OCI-LY1 (cell line): ENCODE measurements around the gene LAT.
"Not testable (repeated sequence)": the region's sequence is repeated elsewhere in the genome, so short reads cannot be mapped to it uniquely, and the experiment has no call there.

Experiments
- H2AFZ ChIP-seq: fragments of 200-600 bp; sonication (generic), shearing (Covaris generic); 2 replicates; pipeline ENCODE4 v1.6.0; 2014; ENCODE audit warnings: antibody characterized with exemption, mild to moderate bottlenecking, low read length
- H3F3A ChIP-seq: fragments of 200-600 bp; sonication (generic), shearing (Covaris generic); 2 replicates; pipeline ENCODE4 v1.6.0; 2014; ENCODE audit warnings: mild to moderate bottlenecking, antibody characterized with exemption, low read length, moderate library complexity; ENCODE audit not compliant: insufficient read depth
- H3K27ac ChIP-seq: fragments of 200-600 bp; sonication (generic); 2 replicates; pipeline ENCODE4 v1.5.1; 2014; ENCODE audit warnings: low read length, mixed run types, mild to moderate bottlenecking, low read depth; ENCODE audit not compliant: poor library complexity, severe bottlenecking
- H3K27me3 ChIP-seq: fragments of 200-600 bp; sonication (generic); 2 replicates; pipeline ENCODE4 v1.6.0; 2014; ENCODE audit warnings: antibody characterized with exemption, mild to moderate bottlenecking, low read length, moderate library complexity; ENCODE audit not compliant: insufficient read depth
- H3K36me3 ChIP-seq: fragments of 200-600 bp; sonication (generic); 2 replicates; pipeline ENCODE4 v1.6.1; 2014; ENCODE audit warnings: mild to moderate bottlenecking, antibody characterized with exemption, low read length, moderate library complexity, mixed read lengths; ENCODE audit not compliant: insufficient read depth
- H3K4me1 ChIP-seq: fragments of 200-600 bp; sonication (generic); 2 replicates; pipeline ENCODE4 v1.5.1; 2014; ENCODE audit warnings: mild to moderate bottlenecking, low read length, moderate library complexity; ENCODE audit not compliant: insufficient read depth, severe bottlenecking
- H3K4me2 ChIP-seq: fragments of 200-600 bp; sonication (generic), shearing (Covaris generic); 2 replicates; pipeline ENCODE4 v1.6.1; 2014; ENCODE audit warnings: low read length
- H3K4me3 ChIP-seq: fragments of 200-600 bp; sonication (generic); 2 replicates; pipeline ENCODE4 v1.5.1; 2014; ENCODE audit warnings: low read length, low read depth, mild to moderate bottlenecking, mixed read lengths; ENCODE audit not compliant: poor library complexity, severe bottlenecking
- H3K79me2 ChIP-seq: fragments of 200-600 bp; shearing (Covaris generic); 2 replicates; pipeline ENCODE4 v1.6.1; 2016; ENCODE audit warnings: mixed run types, low read length, mixed read lengths; ENCODE audit not compliant: insufficient read depth
- H3K9ac ChIP-seq: fragments of 200-600 bp; sonication (generic), shearing (Covaris generic); 2 replicates; pipeline ENCODE4 v1.6.1; 2014; ENCODE audit warnings: mild to moderate bottlenecking, low read length, mixed read lengths
- H3K9me2 ChIP-seq: fragments of 200-600 bp; sonication (generic), shearing (Covaris generic); 2 replicates; pipeline ENCODE4 v1.6.1; 2014; ENCODE audit warnings: low read depth, mild to moderate bottlenecking, low read length, mixed read lengths
- H3K9me3 ChIP-seq: fragments of 200-600 bp; shearing (Covaris generic); 2 replicates; pipeline ENCODE4 v1.6.1; 2014; ENCODE audit warnings: low read length, mixed read lengths
- H4K20me1 ChIP-seq: fragments of 200-600 bp; sonication (generic), shearing (Covaris generic); 2 replicates; pipeline ENCODE4 v1.6.0; 2016; ENCODE audit warnings: mild to moderate bottlenecking, low read length; ENCODE audit not compliant: insufficient read depth
- EZH2 ChIP-seq: fragments of 200-600 bp; sonication (generic), shearing (Covaris generic); IDR thresholded peaks from 2 replicates; pipeline ENCODE4 v1.8.0; 2017; ENCODE audit warnings: borderline replicate concordance, mixed run types, mild to moderate bottlenecking, antibody characterized with exemption, low read length, moderate library complexity, mixed read lengths
- TF ChIP-seq, protein P1 (sequence below): fragments of 200-600 bp; sonication (generic), shearing (Covaris generic); IDR thresholded peaks from 2 replicates; pipeline ENCODE4 v1.5.1; 2017; ENCODE audit warnings: mild to moderate bottlenecking, antibody characterized with exemption, low read length, moderate library complexity, mixed read lengths

The LAT gene

DNA sequence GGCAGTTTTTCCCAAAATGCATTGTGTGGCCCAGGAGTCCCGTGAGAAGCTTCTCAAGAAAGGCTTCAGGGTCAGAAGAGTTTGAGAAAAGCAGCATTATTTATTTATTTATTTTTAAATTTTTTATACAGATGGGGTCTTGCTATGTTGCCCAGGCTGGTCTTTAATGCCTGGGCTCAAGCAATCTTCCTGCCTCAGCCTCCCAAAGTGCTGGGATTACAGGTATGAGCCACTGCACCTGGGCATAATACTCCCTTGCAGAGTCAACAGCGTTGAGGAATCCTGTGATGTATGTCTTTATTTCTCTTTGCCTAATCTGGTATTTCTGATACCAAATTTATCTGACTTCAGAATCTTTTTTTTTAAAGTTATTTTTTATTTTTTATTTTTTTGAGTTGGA is 15.2 kb downstream of the LAT start:
- no peak overlapping the region for H3K4me2 ChIP-seq

DNA sequence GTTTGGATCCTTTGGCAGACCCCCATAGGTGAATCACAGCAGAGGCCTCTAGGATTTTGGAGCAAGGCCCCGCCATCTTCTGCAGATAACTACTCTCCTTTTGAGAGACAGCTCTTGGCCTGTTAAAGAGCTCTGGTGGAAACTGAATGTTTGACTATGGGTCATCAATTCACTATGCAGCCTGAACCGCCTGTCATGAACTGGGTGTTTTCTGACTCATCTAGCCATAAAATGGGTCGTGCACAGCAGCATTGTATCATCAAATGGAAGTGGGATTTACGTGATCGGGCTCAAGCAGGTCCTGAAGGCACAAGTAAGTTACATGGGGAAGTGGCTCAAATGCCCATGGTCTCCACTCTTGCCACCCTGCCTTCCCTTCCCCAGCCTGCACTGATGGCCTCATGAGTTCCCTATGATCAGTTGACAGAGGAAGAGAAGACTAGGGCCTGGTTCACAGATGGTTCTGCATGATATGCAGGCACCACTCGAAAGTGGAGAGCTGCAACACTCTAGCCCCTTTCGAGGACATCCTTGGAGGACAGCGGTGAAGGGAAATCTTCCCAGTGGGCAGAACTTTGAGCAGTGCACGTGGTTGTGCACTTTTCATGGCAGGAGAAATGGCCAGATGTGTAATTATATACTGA is 19.8 kb downstream of the LAT start:
- not testable (repeated sequence) for H3K4me3 ChIP-seq, H3K79me2 ChIP-seq, H3K9ac ChIP-seq, H3K9me2 ChIP-seq, H2AFZ ChIP-seq, H3K27ac ChIP-seq, H4K20me1 ChIP-seq, H3K9me3 ChIP-seq, H3K36me3 ChIP-seq, H3K4me2 ChIP-seq, H3F3A ChIP-seq, H3K4me1 ChIP-seq, H3K27me3 ChIP-seq

More for the DNA sequence above, 15.2 kb downstream of the LAT start:
- Histone ChIP-seq H3K9ac (no peak overlapping the region), H3K9me2 (no peaks in the 10 kb centered on the region), H3K4me1 (no peaks in the 10 kb centered on the region), H3K27me3 (no peaks in the 10 kb centered on the region), H3F3A (no peaks in the 10 kb centered on the region), H3K9me3 (no peaks in the 10 kb centered on the region), H3K79me2 (no peaks in the 10 kb centered on the region), H3K4me3 (no peak overlapping the region), H4K20me1 (no peaks in the 10 kb centered on the region), H3K27ac (no peak overlapping the region), H2AFZ (no peak overlapping the region), H3K36me3 (no peaks in the 10 kb centered on the region)
- TF ChIP-seq, protein P1, sequence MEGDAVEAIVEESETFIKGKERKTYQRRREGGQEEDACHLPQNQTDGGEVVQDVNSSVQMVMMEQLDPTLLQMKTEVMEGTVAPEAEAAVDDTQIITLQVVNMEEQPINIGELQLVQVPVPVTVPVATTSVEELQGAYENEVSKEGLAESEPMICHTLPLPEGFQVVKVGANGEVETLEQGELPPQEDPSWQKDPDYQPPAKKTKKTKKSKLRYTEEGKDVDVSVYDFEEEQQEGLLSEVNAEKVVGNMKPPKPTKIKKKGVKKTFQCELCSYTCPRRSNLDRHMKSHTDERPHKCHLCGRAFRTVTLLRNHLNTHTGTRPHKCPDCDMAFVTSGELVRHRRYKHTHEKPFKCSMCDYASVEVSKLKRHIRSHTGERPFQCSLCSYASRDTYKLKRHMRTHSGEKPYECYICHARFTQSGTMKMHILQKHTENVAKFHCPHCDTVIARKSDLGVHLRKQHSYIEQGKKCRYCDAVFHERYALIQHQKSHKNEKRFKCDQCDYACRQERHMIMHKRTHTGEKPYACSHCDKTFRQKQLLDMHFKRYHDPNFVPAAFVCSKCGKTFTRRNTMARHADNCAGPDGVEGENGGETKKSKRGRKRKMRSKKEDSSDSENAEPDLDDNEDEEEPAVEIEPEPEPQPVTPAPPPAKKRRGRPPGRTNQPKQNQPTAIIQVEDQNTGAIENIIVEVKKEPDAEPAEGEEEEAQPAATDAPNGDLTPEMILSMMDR: no peak
- no peak for TF ChIP-seq EZH2

DNA sequence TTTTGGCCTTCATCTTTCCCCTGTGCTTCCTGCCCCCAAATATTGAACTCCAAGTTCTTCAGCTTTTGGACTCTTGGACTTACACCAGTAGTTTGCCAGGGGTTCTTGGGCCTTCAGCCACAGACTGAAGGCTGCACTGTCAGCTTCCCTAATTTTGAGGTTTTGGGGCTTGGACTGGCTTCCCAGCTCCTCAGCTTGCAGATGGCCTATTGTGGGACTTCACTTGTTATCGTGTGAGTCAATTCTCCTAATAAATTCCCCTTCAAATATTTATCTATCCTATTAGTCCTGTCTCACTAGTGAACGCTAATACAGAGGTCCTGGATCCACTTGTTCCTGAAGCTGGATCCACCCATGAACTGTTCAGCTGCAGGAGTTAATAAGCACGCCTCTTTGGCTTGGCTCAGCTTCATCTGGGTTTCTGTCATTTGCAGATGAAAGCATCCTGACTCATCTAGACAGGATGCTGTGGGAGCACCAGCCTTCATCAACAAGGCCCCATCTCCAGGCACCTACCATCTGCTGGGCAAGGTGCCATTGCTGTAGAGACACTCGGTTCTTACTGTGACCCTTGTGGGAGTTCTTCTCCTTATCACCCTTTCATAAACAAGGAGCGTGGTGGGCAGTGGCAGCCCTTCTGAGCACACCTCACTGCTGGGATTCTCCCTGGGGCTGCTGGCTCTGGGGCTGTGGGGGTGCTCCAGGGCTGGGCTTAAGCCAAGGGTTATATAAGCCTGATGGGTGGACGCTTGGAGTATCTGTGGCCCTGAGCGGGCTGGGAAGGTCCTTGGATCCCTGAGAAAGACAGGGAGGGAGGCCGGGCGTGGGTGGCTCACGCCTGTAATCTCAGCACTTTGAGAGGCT is 23.1 kb downstream of the LAT start:
- Histone ChIP-seq H3K4me1 (no peaks in the 10 kb centered on the region), H2AFZ (no peak overlapping the region), H3K27me3 (no peaks in the 10 kb centered on the region), H3K4me2 (no peak overlapping the region), H3K27ac (no peak overlapping the region), H3K9ac (no peak overlapping the region), H3K4me3 (no peak overlapping the region), H3K79me2 (no peaks in the 10 kb centered on the region), H3K9me2 (no peaks in the 10 kb centered on the region), H3F3A (no peaks in the 10 kb centered on the region), H4K20me1 (no peaks in the 10 kb centered on the region), H3K36me3 (no peaks in the 10 kb centered on the region), H3K9me3 (no peaks in the 10 kb centered on the region)
- TF ChIP-seq EZH2: no peak

DNA sequence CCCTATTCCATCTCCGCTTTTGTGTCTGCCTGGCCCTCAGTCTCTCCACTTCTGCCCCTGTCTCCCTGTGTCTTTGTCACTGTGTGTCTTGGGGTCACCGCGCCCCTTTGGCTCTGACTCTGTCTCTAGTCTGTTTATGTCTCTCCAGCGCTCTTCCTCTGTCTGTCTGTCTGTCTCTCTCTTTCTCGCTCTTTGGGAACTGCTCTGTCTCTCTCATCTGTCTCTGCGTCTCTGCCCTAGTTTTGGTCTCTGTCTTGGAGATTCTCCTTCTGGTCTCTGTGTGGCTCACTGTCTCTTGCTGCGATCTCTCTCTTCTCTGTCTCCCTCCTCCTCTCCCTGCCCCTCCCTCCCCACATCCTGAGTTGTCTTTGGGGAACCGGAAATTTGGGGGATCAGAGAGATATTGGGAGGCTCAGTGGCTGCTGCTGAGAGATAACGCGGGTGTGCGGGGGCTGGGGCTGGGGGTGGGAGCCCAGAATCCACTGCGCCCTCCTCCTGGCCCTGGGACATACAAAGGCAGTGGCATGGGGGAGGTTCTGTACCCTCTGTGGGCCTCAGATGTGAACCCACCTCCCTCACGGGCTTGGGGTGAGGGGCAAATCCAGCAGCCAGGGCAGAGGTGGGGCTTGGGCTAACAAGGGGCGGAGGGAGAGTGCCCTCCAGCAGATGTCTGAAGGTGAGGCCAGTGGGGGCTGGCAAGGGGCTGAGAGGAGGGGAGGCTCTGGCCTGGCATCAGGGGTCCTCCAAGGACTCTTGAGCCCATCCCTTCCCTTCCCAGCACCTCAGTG is 24.4 kb downstream of the LAT start:
- Histone ChIP-seq H3K9me2 (no peaks in the 10 kb centered on the region), H4K20me1 (no peaks in the 10 kb centered on the region), H3K27ac (no peak overlapping the region), H2AFZ (no peak overlapping the region), H3K4me1 (no peaks in the 10 kb centered on the region), H3K4me3 (no peak overlapping the region), H3K9ac (no peak overlapping the region), H3K9me3 (no peaks in the 10 kb centered on the region), H3K27me3 (no peaks in the 10 kb centered on the region), H3F3A (no peaks in the 10 kb centered on the region), H3K36me3 (no peaks in the 10 kb centered on the region), H3K79me2 (no peaks in the 10 kb centered on the region), H3K4me2 (no peak overlapping the region)
- TF ChIP-seq, protein P1: no peak
- no peak for TF ChIP-seq EZH2
